ENCODE results near the gene MARS1.

MARS1 gene

DNA sequence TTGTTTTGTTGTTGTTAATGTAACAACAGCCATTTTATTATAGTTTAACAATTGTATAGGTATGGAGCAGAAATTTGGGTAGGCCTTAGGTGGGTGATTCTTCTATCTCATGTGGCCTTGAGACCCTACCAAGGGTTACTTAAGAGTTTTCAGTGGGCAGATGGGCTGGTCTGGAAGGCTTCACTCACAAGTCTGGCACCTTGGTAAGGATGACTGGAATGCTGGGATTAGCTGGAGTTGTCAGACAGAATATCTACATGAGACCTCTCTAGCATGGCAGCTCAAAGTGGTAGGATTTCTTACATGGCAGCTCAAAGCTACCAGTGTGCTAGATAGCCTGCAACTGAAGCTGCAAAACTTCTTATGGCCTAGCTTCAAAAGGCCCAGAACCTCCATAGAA is 2.2 kb upstream of the MARS1 start (continued):
- TF ChIP-seq, protein P1, sequence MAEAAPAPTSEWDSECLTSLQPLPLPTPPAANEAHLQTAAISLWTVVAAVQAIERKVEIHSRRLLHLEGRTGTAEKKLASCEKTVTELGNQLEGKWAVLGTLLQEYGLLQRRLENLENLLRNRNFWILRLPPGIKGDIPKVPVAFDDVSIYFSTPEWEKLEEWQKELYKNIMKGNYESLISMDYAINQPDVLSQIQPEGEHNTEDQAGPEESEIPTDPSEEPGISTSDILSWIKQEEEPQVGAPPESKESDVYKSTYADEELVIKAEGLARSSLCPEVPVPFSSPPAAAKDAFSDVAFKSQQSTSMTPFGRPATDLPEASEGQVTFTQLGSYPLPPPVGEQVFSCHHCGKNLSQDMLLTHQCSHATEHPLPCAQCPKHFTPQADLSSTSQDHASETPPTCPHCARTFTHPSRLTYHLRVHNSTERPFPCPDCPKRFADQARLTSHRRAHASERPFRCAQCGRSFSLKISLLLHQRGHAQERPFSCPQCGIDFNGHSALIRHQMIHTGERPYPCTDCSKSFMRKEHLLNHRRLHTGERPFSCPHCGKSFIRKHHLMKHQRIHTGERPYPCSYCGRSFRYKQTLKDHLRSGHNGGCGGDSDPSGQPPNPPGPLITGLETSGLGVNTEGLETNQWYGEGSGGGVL (tag by site-specific recombination; IDR thresholded peaks at IDR 0.05), result no peak

DNA sequence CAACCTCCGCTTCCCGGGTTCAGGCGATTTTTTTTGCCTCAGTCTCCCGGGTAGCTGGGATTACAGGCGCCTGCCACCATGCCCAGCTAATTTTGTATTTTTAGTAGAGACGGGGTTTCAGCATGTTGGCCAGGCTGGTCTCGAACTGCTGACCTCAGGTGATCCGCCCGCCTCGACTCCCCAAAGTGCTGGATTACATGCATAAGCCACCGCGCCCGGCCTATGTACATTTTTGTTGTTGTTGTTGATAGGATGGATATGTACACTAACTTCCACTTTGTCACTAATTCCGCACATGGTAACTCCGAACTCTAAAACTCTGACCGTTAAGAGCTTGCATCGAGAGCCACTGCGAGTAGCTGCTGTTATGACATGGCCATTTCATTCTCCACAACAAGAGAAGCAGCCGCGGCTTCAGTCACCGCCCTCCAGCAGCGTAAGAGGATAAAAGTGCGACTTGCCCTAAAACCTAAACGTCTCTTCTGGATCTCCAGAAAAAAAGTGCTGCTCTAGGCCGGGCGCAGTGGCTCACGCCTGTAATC is 742 bp upstream of the MARS1 start:
- no peak overlapping the region for H3K4me3 ChIP-seq (ENCODE audit: low read depth, low read length)
- peak overlapping the region; percentile 45; the same call in 1 of the 2 replicates for H3K27ac ChIP-seq (ENCODE audit: extremely low read depth, low read depth, low read length)
- no peaks in the 10 kb centered on the region for H3K9me3 ChIP-seq (ENCODE audit: control insufficient read depth, insufficient read depth, low read depth, low read length)
- TF ChIP-seq ZBTB8A (tag by site-specific recombination; IDR thresholded peaks at IDR 0.05), result no peak
- TF ChIP-seq, protein P2, sequence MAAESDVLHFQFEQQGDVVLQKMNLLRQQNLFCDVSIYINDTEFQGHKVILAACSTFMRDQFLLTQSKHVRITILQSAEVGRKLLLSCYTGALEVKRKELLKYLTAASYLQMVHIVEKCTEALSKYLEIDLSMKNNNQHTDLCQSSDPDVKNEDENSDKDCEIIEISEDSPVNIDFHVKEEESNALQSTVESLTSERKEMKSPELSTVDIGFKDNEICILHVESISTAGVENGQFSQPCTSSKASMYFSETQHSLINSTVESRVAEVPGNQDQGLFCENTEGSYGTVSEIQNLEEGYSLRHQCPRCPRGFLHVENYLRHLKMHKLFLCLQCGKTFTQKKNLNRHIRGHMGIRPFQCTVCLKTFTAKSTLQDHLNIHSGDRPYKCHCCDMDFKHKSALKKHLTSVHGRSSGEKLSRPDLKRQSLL (tag by site-specific recombination; IDR thresholded peaks at IDR 0.05), result no peak
- TF ChIP-seq, protein P3, sequence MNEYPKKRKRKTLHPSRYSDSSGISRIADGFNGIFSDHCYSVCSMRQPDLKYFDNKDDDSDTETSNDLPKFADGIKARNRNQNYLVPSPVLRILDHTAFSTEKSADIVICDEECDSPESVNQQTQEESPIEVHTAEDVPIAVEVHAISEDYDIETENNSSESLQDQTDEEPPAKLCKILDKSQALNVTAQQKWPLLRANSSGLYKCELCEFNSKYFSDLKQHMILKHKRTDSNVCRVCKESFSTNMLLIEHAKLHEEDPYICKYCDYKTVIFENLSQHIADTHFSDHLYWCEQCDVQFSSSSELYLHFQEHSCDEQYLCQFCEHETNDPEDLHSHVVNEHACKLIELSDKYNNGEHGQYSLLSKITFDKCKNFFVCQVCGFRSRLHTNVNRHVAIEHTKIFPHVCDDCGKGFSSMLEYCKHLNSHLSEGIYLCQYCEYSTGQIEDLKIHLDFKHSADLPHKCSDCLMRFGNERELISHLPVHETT (tag by site-specific recombination; IDR thresholded peaks at IDR 0.05), result no peak
- no peak for TF ChIP-seq SCRT1 (tag by site-specific recombination; IDR thresholded peaks at IDR 0.05; ENCODE audit: borderline replicate concordance)
- TF ChIP-seq SCRT2 (tag by site-specific recombination; IDR thresholded peaks at IDR 0.05), result no peak
- no peak for TF ChIP-seq KLF1 (tag by site-specific recombination; IDR thresholded peaks at IDR 0.05)
- TF ChIP-seq, protein P4, sequence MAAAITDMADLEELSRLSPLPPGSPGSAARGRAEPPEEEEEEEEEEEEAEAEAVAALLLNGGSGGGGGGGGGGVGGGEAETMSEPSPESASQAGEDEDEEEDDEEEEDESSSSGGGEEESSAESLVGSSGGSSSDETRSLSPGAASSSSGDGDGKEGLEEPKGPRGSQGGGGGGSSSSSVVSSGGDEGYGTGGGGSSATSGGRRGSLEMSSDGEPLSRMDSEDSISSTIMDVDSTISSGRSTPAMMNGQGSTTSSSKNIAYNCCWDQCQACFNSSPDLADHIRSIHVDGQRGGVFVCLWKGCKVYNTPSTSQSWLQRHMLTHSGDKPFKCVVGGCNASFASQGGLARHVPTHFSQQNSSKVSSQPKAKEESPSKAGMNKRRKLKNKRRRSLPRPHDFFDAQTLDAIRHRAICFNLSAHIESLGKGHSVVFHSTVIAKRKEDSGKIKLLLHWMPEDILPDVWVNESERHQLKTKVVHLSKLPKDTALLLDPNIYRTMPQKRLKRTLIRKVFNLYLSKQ (tag by site-specific recombination; IDR thresholded peaks at IDR 0.05; ENCODE audit: borderline replicate concordance), result no peak
- TF ChIP-seq ZFP41 (tag by site-specific recombination; IDR thresholded peaks at IDR 0.05; ENCODE audit: borderline replicate concordance), result no peak
- TF ChIP-seq ZNF561 (tag by site-specific recombination; IDR thresholded peaks at IDR 0.05; ENCODE audit: borderline replicate concordance), result no peak
- no peak for TF ChIP-seq ZNF555 (tag by site-specific recombination; conservative IDR thresholded peaks at IDR 0.05)
- TF ChIP-seq ZNF221 (tag by site-specific recombination; IDR thresholded peaks at IDR 0.05; ENCODE audit: borderline replicate concordance), result no peak
- ChIA-PET POLR2A (interaction anchor here (0.6 to 1.9 kb wide), 2 partner anchors 10 to 18 kb away, joined by 3 to 8 read pairs; no protein-coding TSS in a partner anchor), CTCF (interaction anchor here (0.5 to 1.2 kb wide), 3 partner anchors 10 to 29 kb away, joined by 3 to 10 read pairs (median 4); no protein-coding TSS in a partner anchor)
- H3K4me1 ChIP-seq (ENCODE audit: control insufficient read depth, insufficient read depth, low read length), result no peaks in the 10 kb centered on the region
- H3K36me3 ChIP-seq (ENCODE audit: control insufficient read depth in 2 of 2, insufficient read depth in 1 of 2, low read length in 2 of 2), result peaks cover 20 to 31% of the 10 kb centered on the region in 2 experiments

DNA sequence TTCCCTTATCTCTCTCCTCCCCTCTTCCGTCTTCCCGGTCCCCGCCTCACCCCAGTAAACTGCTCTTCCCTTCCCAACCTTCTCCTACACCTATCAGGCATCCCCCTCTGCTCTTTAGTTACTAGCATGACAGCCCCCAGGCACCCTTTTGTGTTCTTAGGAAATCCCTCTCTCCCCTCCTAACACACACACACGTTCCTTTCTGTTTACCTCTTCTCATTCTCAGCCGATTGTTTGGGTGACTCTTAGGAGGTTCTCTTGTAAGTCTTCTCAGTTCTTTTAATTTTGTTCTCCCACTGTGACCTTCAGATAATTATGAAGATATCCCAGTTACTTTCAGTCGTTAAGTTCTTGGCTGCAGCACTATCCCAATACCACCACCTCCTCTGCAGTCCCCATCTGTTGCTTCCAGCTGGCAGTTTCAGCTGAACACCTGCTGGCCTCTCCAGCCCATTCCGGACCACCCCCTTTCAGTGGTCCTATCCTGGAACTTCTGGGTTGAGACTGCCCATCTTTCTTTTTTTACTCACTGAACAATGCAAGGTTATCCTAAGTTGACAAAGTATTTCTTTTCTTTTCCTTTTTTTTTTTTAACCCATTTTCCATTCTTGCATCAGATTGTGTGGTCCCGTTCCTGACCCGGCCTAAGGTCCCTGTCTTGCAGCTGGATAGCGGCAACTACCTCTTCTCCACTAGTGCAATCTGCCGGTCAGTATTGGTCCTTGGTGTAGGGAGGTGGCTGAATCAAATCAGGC is 711 bp downstream of the MARS1 start:
- H3K36me3 ChIP-seq (ENCODE audit: control insufficient read depth in 2 of 2, insufficient read depth in 1 of 2, low read length in 2 of 2), result peaks cover 24 to 40% of the 10 kb centered on the region in 2 experiments
- ChIA-PET POLR2A (interaction anchor here (0.7 to 1.9 kb wide), 2 partner anchors 9 kb away, joined by 3 to 8 read pairs; no protein-coding TSS in a partner anchor), CTCF (interaction anchor here (0.5 to 0.8 kb wide), 2 partner anchors 26 to 364 kb away, joined by 3 to 7 read pairs; no protein-coding TSS in a partner anchor)
- no peaks in the 10 kb centered on the region for H3K4me1 ChIP-seq (ENCODE audit: control insufficient read depth, insufficient read depth, low read length)
- H3K27ac ChIP-seq (ENCODE audit: extremely low read depth, low read depth, low read length), result peak overlapping the region; percentile 87
- peak overlapping the region; percentile 91 for H3K4me3 ChIP-seq (ENCODE audit: low read depth, low read length)
- H3K9me3 ChIP-seq (ENCODE audit: control insufficient read depth, insufficient read depth, low read depth, low read length), result no peaks in the 10 kb centered on the region
- TF ChIP-seq ZNF202 (tag by site-specific recombination; IDR thresholded peaks at IDR 0.05; ENCODE audit: borderline replicate concordance) (no peak), KLF16 (tag by site-specific recombination; IDR thresholded peaks at IDR 0.05) (0 out of 2 replicates have a peak, but pooled peaks have one; percentile 16), ZNF223 (tag by site-specific recombination; IDR thresholded peaks at IDR 0.05) (0 out of 2 replicates have a peak, but pooled peaks have one; percentile 20), ZNF366 (tag by site-specific recombination; conservative IDR thresholded peaks at IDR 0.05) (peak; percentile 54), SCRT1 (tag by site-specific recombination; IDR thresholded peaks at IDR 0.05; ENCODE audit: borderline replicate concordance) (peak; percentile 83; the same call in 1 of the 2 replicates), ZNF792 (tag by site-specific recombination; IDR thresholded peaks at IDR 0.05) (0 out of 2 replicates have a peak, but pooled peaks have one; percentile 13)
- TF ChIP-seq, protein P5, sequence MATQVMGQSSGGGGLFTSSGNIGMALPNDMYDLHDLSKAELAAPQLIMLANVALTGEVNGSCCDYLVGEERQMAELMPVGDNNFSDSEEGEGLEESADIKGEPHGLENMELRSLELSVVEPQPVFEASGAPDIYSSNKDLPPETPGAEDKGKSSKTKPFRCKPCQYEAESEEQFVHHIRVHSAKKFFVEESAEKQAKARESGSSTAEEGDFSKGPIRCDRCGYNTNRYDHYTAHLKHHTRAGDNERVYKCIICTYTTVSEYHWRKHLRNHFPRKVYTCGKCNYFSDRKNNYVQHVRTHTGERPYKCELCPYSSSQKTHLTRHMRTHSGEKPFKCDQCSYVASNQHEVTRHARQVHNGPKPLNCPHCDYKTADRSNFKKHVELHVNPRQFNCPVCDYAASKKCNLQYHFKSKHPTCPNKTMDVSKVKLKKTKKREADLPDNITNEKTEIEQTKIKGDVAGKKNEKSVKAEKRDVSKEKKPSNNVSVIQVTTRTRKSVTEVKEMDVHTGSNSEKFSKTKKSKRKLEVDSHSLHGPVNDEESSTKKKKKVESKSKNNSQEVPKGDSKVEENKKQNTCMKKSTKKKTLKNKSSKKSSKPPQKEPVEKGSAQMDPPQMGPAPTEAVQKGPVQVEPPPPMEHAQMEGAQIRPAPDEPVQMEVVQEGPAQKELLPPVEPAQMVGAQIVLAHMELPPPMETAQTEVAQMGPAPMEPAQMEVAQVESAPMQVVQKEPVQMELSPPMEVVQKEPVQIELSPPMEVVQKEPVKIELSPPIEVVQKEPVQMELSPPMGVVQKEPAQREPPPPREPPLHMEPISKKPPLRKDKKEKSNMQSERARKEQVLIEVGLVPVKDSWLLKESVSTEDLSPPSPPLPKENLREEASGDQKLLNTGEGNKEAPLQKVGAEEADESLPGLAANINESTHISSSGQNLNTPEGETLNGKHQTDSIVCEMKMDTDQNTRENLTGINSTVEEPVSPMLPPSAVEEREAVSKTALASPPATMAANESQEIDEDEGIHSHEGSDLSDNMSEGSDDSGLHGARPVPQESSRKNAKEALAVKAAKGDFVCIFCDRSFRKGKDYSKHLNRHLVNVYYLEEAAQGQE (tag by site-specific recombination; IDR thresholded peaks at IDR 0.05), result peak; percentile 30; the same call in 1 of the 2 replicates
